GM12874 (cell line): Measurements from ENCODE around the gene FOLR3.

Source experiments
- TF ChIP-seq, protein P1 (sequence below): IDR thresholded peaks from 2 replicates; pipeline ENCODE4 v1.5.1; 2011; ENCODE audit warnings: low read depth, mild to moderate bottlenecking, control low read depth, low read length, moderate library complexity; ENCODE audit not compliant: insufficient read depth

FOLR3 gene

DNA sequence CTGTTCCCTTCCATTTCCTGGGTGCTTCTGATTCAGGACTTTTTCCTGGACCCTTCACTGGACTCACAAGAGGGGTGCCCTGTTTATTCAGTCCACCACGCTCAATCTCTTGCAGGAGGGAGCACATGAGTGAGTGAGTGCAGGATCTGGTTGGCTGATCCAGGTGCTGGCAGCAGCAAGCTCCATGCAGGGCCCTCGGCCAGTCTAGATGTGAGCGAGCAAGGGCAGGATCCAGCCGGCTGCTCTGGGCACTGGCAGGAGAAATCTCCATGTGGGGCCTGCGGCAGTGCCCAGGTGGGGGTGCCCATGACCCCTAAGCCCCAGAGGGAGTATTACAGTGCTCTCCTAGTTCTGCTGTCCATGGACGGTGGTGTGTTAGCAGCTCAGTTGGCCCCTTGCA lies 11.5 kb upstream of the FOLR3 start:
- TF ChIP-seq, protein P1, sequence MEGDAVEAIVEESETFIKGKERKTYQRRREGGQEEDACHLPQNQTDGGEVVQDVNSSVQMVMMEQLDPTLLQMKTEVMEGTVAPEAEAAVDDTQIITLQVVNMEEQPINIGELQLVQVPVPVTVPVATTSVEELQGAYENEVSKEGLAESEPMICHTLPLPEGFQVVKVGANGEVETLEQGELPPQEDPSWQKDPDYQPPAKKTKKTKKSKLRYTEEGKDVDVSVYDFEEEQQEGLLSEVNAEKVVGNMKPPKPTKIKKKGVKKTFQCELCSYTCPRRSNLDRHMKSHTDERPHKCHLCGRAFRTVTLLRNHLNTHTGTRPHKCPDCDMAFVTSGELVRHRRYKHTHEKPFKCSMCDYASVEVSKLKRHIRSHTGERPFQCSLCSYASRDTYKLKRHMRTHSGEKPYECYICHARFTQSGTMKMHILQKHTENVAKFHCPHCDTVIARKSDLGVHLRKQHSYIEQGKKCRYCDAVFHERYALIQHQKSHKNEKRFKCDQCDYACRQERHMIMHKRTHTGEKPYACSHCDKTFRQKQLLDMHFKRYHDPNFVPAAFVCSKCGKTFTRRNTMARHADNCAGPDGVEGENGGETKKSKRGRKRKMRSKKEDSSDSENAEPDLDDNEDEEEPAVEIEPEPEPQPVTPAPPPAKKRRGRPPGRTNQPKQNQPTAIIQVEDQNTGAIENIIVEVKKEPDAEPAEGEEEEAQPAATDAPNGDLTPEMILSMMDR: no peak

DNA sequence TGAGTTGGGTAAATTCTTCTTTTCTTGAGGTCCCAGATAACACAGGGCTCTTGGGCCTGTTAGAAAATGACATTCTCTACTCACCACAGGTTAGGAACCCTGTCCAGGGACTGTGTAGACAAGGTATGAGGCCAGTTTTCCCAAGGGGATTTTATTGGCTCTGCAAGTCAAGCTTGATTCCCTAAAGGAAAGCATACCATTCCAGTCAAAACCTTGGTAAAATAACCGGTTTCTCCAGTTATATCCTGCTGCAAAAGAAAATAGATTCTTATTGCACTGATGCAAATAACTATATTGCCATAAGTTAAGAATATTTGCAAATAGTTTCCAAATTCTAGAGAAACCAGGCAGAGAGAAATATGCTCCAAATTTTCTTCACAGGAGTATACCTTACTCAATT lies 9.6 kb upstream of the FOLR3 start:
- TF ChIP-seq, protein P1: no peak

GRCh38 chr11:72127923-72128322 lies 7.6 kb upstream of the FOLR3 start:
- TF ChIP-seq, protein P1: no peak

DNA sequence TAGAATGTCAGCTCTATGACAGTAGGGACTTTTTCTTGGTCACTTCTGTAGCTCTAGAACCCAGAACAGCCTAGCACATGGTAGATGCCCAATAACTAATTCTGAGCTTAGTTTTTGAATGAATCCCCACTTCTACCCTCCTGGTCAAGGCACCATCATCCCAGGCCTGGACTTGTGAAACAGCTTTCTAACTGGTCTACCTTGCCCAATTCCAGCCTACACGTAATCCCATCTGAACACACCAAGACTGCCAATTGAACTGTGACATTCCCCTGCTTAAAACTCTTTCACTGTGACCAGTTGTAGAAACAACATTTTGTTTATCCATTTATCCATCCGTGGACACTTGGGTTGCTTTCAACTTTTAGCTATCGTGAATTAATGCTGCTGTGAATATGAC lies 6.1 kb upstream of the FOLR3 start:
- TF ChIP-seq, protein P1: no peak

DNA sequence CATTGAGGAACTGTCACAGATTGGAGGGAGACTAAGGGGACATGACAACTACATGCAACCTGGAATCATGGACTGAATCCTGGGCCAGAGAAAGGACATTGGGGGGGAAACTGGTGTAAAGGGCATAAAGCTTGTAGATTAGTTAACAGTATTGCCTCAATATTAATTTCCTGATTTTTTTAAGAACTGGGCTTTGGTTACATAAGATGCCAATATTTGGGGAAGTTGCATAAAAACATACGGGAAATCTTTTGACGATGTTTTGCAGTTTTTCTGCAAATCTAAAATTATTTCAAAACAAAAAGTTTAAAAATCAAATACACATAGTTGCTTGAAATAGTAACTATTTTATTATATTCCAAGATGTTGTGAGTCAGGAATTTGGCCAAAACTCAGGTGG lies 2.9 kb upstream of the FOLR3 start:
- TF ChIP-seq, protein P1: no peak

GRCh38 chr11:72135891-72136683 lies 562 bp downstream of the FOLR3 start:
- TF ChIP-seq, protein P1: no peak

GRCh38 chr11:72136684-72137262 lies 1.2 kb downstream of the FOLR3 start:
- TF ChIP-seq, protein P1: no peak
